ENCODE results near the gene KRTAP10-4.

KRTAP10-4 gene

DNA sequence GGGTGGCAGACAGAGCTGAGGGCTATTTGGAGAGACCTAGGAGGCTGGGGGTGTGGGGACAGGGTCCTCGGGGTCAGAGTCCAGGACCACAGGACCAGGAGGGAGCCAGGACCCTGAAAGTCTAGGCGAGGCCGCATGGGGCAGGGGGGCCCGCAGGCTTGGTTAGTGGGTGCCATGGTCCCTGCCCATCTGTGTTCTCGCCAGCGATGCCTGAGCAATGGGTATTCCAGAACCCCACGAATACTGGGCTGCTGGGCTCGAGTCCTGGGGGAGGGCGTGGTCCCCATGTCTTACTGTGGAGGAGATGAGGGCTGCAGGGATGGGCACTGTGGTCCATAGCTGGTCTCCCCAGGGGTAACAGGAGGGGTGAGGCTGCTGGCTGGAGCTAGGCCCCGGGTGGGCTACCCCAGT lies 16.8 kb downstream of the KRTAP10-4 start:
- H3K27ac ChIP-seq = no peak overlapping the region
- no peak for TF ChIP-seq ZFX (IDR thresholded peaks at IDR 0.05)
- TF ChIP-seq, protein P1, sequence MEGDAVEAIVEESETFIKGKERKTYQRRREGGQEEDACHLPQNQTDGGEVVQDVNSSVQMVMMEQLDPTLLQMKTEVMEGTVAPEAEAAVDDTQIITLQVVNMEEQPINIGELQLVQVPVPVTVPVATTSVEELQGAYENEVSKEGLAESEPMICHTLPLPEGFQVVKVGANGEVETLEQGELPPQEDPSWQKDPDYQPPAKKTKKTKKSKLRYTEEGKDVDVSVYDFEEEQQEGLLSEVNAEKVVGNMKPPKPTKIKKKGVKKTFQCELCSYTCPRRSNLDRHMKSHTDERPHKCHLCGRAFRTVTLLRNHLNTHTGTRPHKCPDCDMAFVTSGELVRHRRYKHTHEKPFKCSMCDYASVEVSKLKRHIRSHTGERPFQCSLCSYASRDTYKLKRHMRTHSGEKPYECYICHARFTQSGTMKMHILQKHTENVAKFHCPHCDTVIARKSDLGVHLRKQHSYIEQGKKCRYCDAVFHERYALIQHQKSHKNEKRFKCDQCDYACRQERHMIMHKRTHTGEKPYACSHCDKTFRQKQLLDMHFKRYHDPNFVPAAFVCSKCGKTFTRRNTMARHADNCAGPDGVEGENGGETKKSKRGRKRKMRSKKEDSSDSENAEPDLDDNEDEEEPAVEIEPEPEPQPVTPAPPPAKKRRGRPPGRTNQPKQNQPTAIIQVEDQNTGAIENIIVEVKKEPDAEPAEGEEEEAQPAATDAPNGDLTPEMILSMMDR (conservative IDR thresholded peaks at IDR 0.05) = no peak

DNA sequence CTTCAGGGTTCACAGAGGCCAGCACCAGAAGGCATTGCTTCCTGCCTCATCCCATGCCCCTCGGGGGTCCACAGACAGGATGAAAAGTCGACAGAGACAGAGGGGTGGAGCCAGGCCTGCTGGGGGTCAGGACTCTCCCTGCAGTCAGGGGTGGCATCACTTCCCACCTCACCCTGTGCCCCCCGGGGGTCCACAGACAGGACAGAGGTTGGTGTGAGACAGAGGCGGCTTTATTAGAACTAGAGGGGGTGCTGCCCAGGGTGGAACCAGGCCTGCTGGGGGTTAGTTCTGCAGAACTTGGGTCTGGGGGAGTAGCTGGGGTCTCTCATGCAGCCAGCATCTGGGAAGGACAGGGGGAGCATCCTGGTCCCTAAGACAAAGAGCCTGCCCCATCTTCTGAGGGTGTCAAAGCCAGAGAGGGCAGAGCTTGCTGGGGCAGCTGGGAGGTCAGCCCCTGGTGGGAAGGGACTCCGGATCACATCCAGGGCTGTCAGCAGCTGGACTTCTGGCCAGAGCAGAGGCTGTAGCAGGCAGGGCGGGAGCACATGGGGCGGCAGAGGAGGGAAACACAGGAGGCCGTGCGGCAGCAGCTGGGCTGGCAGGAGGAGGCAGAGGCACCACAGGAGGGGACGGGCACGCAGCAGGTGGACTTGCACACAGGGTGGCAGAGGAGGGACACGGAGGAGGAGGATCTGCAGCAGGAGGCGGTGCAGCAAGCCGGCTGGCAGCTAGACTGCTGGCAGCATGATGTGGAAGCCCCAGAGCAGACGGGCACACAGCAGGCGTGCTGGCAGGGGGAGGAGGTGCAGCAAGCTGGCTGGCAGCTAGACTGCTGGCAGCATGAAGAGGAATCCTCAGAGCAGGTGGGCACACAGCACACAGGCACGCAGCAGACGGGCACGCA lies 17.6 kb downstream of the KRTAP10-4 start:
- peak overlapping the region; percentile 54 for H3K27ac ChIP-seq

DNA sequence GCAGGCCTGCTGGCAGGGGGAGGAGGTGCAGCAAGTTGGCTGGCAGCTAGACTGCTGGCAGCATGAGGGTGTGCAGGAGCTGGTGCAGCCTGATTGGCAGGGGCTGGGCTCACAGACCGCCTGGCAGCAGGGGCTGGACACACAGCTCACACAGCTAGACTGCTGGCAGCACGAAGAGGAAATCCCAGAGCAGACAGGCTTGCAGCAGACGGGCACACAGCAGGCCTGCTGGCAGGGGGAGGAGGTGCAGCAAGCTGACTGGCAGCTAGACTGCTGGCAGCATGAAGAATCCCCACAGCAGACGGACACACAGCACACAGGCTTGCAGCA lies 18.2 kb downstream of the KRTAP10-4 start:
- H3K27ac ChIP-seq = peak overlapping the region; percentile 54

DNA sequence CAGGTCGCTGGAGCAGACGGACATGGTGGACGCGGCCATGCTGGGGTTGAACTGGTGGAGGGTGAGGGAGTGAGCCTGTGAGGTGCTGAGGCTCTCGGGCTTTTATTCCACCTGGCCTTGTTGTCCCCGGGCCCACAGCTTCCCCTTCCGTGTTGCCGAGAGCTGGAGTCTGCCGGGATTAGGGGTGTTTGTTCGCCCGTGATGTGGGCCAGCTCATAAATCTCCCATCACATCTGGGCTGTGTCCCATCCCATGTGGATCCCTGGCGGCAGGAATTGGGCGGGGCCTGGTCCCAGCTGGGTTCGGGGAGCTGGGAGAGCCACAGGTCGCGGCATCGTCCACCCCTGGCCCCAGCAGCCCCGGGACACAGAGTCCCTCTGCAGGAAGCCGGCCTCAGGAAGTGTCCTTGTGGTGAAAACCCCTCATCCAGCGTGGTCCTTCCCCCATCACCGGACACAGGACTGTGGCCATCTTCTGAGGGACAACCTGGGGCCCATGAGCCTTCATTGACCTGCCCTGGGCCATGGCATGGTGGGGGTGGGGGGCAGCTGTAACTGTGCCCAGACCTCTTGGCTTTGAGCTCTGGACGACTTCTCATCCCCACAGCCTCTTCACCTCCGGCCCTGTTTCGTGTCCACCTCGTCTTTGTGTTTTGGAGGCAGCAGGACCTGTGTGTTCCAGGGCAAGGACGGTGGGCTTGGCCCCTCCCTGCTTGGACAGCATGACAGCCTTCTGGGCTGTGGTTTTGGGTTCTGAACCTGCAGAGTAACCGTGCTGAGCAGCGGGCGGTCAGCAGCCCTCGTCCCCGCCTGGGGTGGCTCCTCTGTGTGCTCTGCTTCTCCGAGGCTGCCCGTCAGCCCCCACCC lies 19.1 kb downstream of the KRTAP10-4 start, which contains the start of gene KRTAP10-6:
Gene KRTAP10-6, minus strand, starts transcription at position 60 of the 866 bp plus-strand sequence. Its CDS starts 21 bp downstream, at position 39.
- H3K27ac ChIP-seq = peak within 1 kb of the TSS; percentile 54

DNA sequence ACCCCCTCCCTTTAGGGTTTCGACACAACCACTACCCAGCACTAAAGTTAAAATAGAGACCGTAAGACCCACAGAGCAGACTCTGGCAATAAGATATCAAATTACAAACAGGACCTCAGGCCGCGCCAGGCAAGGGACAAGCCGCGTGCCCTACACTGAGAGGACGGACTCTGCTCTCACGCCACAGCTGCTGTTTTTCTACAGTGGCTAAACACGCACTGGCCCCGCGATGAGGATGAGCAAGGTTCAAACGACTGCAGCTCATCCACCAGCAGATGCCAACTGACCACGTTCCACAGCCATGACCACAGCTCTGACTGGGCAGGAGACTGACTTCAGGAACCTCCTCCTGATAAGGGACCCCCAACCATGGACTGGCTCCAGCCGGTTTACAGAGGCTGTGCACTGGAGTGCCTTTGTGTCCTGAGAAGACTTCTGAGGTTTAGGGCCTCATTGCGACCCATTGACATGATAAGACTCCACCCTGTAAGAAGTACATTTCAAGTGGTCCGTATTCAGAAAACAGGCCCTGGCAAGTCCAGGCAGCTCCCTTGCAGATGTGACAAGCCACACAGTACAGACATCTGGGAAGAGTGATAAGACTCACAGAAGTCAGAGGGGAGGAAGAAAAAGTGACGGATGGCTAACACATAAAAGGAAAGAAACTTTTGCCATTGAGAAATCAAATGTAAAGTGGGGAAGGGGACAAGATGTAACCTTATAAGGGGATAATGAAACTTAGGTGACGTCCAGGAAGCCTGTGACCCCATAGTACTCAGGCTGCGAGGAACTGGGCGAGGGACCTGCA lies 20.3 kb downstream of the KRTAP10-4 start:
- no peak for TF ChIP-seq ZFX (IDR thresholded peaks at IDR 0.05)
- TF ChIP-seq, protein P1 (conservative IDR thresholded peaks at IDR 0.05) = no peak

More for the DNA sequence above, 19.1 kb downstream of the KRTAP10-4 start, which contains the start of gene KRTAP10-6:
- TF ChIP-seq ZFX (IDR thresholded peaks at IDR 0.05) = no peak
- TF ChIP-seq, protein P1 (conservative IDR thresholded peaks at IDR 0.05) = no peak

DNA sequence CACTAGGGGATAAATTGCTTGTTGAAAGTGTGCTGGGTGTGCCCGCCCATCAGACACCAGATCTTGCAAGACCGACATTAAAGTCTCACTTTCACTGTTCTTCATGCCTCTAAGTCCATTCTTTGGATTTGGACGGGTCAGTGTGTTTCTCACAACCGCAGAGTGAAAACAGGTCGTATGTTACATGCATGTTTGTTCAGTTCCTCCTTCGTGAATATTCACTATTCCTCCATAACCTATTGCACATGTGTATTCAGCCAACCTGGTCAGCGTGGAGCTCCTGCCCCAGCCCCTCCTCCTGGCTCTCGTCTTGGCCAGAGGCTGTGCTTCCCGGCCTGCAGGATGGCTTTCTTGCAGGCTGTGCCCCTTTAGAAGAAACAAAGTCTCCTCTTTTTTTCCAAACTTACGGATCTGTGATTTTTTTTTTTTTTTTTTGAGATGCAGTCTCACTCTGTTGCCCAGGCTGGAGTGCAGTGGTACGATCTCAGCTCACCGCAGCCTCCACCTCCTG lies 20.9 kb downstream of the KRTAP10-4 start:
- H3K27ac ChIP-seq = no peak overlapping the region
- TF ChIP-seq, protein P1 (conservative IDR thresholded peaks at IDR 0.05) = no peak

More for the DNA sequence above, 20.3 kb downstream of the KRTAP10-4 start:
- H3K27ac ChIP-seq = no peak overlapping the region

DNA sequence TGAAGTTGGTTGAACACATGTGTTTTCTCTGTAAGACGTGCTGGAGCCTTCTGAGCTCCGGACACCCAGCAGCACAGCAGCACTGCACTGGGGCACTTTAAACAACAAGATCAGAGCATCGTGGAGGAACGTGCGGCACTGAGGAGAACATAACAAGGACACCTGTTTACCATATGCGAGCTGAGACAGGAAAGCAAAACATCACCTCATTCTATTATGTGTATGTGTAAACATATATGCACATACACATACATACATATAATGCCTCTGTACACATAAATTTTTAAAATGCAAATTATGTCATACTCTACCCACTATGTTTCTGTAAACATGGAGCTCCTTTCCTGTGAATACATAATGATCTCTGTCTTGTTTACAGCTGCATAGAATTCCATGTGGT lies 22.0 kb downstream of the KRTAP10-4 start:
- TF ChIP-seq, protein P1 (conservative IDR thresholded peaks at IDR 0.05) = no peak
- TF ChIP-seq ZFX (IDR thresholded peaks at IDR 0.05) = no peak
- no peak overlapping the region for H3K27ac ChIP-seq
